Middle frontal gyrus (tissue), 1 donor: ENCODE data around the gene RASA3.
"Not testable (repeated sequence)": the region's sequence is repeated elsewhere in the genome, so short reads cannot be mapped to it uniquely, and the experiment has no call there.

Source experiments
- DNase-seq: peaks from one replicate; pipeline ENCODE4 v3.0.0-alpha.2; 2015; ENCODE audit warnings: low spot score; ENCODE audit errors: extremely low spot score

RASA3 gene

GRCh38 chr13:113991191-113991669, 141.2 kb downstream of the RASA3 start:
- DNase-seq, result no peak

DNA sequence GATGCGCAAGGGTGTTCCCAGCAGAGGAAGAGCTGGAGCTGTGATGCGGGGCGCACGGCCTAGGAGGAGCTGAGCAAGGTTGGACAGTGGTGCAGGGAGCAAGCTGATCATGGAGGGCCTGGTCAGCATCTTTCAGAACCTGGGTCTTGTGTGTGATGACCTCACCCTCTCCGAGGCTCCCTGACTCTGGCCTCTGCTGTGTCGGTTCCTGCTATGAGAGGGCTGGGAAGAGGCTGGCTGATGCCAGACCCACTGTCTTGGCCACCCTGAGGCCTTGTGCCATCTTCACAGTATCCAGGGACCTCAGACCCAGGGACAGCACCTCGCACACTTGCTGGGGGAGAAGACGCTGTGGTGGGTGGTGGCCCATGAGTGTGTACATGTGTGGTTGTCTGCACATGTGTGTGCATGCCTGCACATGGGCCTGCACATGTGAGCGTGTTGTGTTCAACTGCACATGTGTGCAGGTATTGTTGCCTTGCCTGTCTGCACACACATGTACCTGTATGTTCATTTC, 142.0 kb downstream of the RASA3 start:
- DNase-seq, result no peak

GRCh38 chr13:113989585-113990300, 142.7 kb downstream of the RASA3 start:
- no peak for DNase-seq

GRCh38 chr13:113988859-113989258, 143.6 kb downstream of the RASA3 start:
- DNase-seq, result not testable (repeated sequence)

DNA sequence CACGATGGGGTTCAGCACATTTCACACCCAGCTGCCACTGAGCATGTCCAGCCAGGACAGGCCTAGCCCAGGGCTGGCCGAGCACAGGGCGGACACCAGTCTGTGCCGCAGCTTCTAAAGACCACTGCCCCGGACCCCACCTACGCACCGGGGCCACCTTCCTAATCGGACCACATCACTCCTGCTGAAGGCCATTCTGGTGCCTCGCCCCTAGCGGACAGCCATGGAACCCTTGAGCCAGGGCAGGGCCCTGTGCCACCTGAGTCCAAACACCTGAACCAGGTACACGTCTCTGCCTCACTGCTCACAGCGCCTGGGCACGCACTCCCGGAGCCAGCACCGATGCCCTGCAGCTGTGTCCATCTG, 150.1 kb downstream of the RASA3 start:
- DNase-seq, result no peak

DNA sequence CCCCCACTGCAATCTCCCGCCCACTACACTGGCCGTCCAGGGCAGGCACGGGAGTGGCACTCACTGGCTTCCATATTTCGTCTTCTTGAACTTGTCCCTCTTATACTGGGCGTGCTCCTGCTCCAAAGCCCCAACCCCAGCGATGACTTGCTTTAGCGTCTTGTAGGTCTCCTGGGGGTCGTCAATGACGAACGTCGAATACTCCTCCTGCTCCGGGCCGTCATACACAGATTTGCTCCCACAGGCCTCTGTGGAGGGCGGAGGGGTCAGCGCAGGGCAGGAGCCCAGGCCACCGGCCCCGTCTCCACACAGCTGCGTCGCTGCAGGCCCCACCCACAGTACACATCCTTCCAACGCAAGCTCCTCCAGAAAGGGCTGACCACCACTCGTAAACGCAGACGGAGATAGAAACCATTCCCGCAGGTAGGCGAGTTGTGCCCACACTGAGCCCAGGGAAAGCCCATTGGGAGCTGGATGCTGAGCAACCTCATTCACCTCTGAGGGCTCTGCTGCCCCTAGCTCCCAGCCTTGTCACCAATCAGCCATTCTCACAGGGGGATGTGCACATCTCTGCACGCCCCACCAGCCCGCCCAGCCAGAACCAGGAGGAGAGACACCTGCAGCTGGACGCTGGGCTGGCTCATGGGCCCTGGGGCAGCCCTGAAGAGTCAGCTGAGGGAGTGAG, 150.7 kb downstream of the RASA3 start:
- no peak for DNase-seq

- no peak for DNase-seq
Measured at GRCh38 chr13:113981194-113981605, 151.2 kb downstream of the RASA3 start.

- DNase-seq, result no peak
Measured at GRCh38 chr13:113980489-113981064, 151.8 kb downstream of the RASA3 start.

DNA sequence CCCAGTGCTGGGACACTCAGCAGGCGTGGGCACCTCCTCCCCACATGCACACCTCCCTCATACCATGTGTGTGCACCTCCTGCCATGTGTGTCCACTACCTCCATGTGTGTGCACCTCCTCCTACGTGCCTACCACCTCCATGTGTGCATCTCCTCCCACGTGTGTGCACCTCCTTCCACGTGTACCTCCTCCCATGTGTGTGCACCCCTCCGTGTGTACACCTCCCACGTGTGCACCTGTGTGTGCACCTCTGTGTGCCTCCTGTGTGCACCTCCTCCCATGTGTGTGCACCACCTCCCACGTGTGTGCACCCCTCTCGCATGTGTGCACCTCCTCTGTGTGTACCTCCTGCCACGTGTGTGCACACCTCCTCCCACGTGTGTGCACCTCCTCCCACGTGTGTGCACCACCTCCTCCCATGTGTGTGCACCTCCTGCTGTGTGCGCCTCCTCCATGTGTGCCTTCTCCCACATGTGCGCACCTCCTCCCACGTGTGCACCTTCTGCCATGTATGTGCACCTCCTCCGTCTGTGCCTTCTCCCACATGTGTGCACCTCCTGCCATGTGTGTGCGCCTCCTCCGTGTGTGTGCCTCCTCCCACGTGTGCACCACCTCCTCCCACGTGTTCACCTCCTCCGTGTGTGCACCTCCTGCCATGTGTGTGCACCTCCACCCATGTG, 152.5 kb downstream of the RASA3 start:
- no peak for DNase-seq

DNA sequence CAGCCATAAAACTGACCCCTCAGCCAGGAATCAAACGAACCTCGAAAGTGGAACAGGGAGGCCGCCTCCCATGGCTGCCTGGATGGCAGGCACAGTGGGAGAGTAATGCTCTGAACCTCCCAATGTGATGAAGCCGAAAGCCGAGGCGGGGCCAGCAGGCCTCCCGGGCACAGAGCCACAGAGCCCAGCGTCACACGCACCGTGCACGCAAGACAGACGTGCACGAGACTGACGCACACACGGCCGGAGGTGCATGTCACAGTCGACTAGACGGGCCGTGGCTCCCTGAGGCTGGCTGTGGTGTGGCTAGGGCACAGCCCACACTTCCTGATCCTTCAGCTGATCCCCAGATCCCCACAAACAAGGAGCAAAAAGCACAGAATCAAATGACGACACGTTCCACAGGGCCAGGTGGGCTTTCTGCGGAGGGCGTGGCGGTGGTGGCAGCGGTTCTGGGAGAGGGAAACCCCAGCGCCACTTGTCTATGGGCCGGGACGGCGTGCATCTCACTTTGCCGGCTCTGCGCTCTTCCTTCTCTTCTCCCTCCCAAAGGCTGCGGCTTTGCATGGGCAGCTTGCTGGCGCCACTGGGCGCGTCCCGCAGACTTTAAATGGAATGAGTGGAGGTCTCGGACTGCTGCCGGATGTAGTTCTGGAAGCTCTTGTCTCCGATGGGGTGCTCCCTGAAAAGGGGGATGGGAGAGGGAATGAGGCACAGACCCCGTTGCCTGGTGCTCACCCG, 153.5 kb downstream of the RASA3 start:
- DNase-seq, result no peak

DNA sequence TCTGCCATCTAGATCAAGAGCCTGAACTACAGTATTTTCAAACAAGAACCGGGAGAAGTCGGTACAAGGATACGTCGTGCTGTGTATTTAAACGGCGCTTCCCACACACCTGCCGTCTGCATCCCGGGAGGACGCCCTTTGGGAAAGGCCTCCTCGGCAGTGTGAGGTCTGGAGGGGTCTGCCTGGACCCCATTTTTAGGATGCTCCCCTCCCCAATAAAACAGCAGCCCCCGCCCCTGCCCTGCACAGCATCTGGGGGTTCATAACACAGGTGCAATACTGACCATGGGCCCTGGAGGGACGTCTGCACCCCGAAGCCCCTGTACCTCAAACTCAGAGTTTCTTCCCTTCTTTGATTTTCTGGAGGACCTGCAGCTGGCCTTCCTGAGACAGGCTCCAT, 154.4 kb downstream of the RASA3 start:
- DNase-seq, result no peak

DNA sequence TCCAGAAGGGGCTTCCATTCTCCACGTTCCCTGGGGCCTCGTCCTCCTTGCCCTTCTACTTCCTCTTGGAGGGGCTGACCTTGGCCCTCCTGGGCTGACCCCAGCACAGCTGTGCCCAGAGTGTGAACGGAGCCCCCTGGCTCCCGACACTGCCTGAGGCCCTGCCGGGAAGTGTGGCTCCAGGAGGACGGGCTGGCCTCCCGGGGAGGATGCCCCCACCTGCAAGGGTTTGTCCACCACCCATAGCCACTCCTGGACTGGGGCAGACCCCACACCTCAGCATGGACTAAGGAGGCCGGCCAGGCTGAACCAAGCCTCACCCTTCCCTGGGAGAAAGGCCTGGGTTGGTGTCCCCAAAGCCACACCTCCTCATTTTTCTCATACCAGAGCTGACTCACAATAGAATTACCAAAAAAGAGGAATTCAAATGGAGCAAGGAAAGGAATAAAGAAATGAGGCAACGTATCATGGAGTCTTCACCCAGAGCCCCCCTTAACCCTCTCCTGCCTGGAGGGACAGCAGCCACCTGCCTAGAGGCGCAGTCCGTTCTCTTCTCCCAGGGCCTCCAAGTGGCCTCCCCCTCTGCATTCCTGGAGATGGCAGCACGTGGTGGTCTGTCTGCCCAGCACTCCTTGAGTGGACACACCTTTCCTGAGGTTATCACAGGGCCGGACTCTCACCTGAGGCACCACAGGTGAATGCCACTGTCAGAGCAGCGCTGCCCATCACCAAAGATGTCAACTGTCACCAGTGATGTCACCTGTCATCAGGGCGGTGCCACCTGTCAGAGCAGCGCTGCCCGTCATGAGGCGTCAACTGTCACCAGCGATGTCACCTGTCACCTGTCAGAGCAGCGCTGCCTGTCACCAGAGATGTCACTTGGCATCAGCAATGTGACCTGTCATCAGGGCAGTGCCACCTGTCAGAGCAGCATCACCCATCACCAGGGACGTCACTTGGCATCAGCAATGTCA, 155.4 kb downstream of the RASA3 start:
- DNase-seq, result no peak

DNA sequence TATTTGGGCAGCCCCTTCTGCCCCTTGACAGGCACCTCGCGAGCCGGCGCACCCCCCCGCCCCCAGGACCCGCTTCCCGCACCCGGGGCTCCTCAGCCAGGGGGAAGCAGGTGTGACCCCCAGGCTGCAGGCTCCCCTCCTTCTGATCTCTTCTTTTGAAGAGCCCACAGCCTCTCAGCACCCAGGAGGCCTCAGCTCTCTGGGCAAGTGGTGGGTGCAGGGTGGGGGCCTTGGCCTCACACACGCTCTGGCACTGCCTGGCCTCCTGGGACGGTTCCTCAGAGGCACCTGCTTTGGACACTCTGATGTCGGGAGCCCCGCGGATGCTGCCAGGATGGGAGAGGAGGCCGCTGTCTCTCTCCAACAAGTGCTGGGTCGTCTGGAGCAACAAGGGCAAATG, 157.0 kb downstream of the RASA3 start:
- DNase-seq, result no peak

- DNase-seq, result no peak
Measured at GRCh38 chr13:113974304-113975281, 157.8 kb downstream of the RASA3 start.

- no peak for DNase-seq
Measured at GRCh38 chr13:113973218-113974164, 158.9 kb downstream of the RASA3 start, which contains the start of gene C13orf46. Gene C13orf46, minus strand, starts transcription at chr13:113974076. Its CDS starts 79 bp downstream, at chr13:113973997.

DNA sequence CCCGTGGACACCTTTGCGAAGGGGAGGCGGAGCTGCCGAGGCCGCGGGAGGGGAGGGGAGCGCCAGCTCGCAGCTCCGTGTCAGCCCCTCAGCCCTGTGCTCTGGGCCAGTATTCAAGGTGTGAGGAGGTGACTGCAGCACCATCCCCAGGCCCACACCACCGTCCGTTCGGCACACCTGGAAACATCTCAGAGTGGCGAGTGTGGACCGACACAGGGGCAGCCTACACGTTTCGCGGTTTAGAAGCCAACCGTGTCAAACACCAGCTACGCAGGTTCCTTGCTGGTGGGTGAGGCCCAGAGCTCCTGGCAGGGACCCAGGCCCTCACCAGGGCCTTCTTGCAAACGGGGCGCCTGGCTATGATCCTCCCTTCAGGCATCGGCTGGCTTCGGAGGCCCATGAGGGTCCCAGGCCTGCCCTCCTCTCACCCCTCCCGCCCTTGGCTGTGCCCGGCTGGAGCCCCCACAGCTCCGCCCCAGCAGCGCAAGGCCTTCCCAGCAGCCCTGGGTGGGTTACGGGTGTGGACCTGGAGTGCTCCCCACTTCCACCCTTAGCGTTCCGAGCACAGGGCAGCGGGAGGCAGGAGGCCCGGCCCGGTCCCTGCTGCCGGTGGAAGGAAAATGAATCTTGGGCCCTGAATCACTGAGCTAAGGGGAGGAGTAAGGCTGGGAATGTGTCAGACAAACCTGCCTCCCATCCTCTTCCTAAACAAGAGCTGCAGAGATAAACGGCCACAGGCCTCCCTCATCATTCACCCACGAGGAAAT, 159.8 kb downstream of the RASA3 start:
- DNase-seq, result no peak
